OCI-LY1 (cell line): ENCODE results near the gene DMD.

ENCODE experiments used
- EZH2 ChIP-seq: fragments of 200-600 bp; sonication (generic), shearing (Covaris generic); IDR thresholded peaks from 2 replicates; pipeline ENCODE4 v1.8.0; 2017; ENCODE audit warnings: borderline replicate concordance, mixed run types, mild to moderate bottlenecking, antibody characterized with exemption, low read length, moderate library complexity, mixed read lengths
- TF ChIP-seq, protein P1 (sequence below): fragments of 200-600 bp; sonication (generic), shearing (Covaris generic); IDR thresholded peaks from 2 replicates; pipeline ENCODE4 v1.5.1; 2017; ENCODE audit warnings: mild to moderate bottlenecking, antibody characterized with exemption, low read length, moderate library complexity, mixed read lengths

DNA sequence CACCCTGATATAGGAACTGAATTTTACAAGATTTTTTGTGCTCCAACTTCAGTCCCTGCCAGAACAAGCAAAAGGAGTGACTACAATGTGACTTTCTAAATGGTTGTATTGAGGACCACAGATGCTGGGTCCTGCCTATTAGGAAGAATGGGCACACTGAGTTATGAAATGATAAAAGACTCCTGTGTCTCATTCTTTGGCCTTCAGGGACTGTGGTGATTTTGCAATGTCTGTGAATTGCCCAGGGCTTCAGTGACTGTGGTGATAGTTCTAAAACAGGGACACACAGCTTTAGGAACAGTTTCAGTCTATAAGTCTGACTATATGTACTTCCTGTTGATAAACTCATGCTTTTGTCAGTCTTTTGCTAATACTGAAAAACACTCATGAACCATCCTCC, 210.2 kb downstream of the DMD start:
- TF ChIP-seq, protein P1, sequence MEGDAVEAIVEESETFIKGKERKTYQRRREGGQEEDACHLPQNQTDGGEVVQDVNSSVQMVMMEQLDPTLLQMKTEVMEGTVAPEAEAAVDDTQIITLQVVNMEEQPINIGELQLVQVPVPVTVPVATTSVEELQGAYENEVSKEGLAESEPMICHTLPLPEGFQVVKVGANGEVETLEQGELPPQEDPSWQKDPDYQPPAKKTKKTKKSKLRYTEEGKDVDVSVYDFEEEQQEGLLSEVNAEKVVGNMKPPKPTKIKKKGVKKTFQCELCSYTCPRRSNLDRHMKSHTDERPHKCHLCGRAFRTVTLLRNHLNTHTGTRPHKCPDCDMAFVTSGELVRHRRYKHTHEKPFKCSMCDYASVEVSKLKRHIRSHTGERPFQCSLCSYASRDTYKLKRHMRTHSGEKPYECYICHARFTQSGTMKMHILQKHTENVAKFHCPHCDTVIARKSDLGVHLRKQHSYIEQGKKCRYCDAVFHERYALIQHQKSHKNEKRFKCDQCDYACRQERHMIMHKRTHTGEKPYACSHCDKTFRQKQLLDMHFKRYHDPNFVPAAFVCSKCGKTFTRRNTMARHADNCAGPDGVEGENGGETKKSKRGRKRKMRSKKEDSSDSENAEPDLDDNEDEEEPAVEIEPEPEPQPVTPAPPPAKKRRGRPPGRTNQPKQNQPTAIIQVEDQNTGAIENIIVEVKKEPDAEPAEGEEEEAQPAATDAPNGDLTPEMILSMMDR: no peak
- TF ChIP-seq EZH2: no peak
